ENCODE data around the gene GFPT2. TPM values are rescaled to one million over a fixed set of nuclear protein-coding genes. Genes with fewer than 3 reads are reported as not detected.

GFPT2 gene
- total RNA-seq, 2 donors from 2014 or later = 0.62 to 3.2 TPM

DNA sequence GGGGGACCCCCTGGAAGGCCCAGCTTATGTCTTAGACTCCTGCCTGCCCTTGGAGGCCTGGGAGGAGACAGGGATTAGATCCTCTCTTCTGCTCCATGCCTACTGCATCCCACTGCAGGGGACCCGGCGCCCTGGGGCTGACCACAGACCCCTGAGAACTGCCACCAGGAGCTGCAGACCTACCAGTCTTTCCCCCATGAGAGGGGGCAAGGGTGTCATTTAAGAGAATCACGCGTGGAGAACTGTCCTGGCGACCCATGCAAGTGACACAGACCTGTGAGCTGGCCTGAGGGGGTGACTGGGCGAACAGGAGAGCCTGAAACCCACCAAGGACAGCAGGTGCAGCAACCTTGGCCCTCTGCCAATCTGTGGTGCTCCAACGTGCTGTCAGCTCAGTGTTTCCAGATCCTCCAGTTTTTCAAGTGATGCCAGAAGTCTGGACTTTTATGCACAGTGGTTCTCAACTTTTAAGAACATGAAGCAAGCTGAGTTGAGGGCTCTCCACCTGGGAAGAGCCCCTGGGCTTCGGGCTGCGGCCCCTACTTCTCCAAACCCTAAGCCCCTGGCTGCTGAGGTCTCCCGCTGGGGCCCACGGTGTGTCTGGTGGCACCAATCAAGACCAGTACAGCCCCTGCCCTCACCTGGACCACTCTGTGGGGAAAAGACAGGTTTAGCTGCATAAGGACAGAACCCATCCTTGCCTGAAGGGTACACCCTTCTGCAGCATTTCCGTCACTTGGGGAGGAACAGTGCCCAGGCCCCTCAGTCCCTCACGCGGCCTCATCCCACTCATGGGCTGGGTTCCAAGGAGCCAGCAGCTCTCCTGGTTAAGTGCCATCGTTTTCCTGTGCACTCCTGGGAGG lies 18.2 kb downstream of the GFPT2 start:
- no peaks in the 10 kb centered on the region for H3K4me1 ChIP-seq
- no peaks in the 10 kb centered on the region for H3K36me3 ChIP-seq
- intact Hi-C loops (cut with DNase I) = no loop called here
- no peak overlapping the region for H3K4me3 ChIP-seq
- H3K27me3 ChIP-seq = no peaks in the 10 kb centered on the region
- no peak overlapping the region for H3K9ac ChIP-seq (ENCODE audit: low read depth in 2 of 2, low read length in 2 of 2)
- no peak for DNase-seq
- H3K27ac ChIP-seq = no peak overlapping the region
- H3K9me3 ChIP-seq = no peaks in the 10 kb centered on the region
- TF ChIP-seq, protein P1, sequence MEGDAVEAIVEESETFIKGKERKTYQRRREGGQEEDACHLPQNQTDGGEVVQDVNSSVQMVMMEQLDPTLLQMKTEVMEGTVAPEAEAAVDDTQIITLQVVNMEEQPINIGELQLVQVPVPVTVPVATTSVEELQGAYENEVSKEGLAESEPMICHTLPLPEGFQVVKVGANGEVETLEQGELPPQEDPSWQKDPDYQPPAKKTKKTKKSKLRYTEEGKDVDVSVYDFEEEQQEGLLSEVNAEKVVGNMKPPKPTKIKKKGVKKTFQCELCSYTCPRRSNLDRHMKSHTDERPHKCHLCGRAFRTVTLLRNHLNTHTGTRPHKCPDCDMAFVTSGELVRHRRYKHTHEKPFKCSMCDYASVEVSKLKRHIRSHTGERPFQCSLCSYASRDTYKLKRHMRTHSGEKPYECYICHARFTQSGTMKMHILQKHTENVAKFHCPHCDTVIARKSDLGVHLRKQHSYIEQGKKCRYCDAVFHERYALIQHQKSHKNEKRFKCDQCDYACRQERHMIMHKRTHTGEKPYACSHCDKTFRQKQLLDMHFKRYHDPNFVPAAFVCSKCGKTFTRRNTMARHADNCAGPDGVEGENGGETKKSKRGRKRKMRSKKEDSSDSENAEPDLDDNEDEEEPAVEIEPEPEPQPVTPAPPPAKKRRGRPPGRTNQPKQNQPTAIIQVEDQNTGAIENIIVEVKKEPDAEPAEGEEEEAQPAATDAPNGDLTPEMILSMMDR (IDR thresholded peaks at IDR 0.05) = no peak

DNA sequence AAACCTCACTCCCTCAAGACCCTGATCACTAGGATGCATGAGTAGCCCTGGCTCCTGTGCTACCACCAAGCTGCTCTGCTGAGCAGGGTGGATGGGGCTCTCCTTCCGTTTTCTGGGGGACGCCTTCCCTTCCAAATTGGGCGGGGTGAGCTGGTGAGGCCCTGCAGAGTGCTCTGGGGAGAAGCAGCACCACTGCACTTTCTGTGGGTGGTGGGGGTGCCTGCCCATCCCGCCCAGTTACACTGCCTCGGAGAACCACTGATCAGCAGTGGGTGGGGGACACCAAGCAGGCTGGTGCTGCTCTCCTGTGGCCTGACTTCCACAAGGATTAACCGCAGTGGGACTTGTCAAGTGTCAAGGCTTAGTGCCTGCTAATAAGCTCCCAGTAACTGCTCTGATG lies 19.0 kb downstream of the GFPT2 start:
- no peaks in the 10 kb centered on the region for H3K36me3 ChIP-seq
- H3K27ac ChIP-seq = no peak overlapping the region
- DNase-seq = no peak
- intact Hi-C loops (cut with DNase I) = no loop called here
- TF ChIP-seq, protein P1 (IDR thresholded peaks at IDR 0.05) = no peak
- H3K4me1 ChIP-seq = no peaks in the 10 kb centered on the region
- H3K9ac ChIP-seq (ENCODE audit: low read depth in 2 of 2, low read length in 2 of 2) = no peak overlapping the region
- no peaks in the 10 kb centered on the region for H3K9me3 ChIP-seq
- H3K27me3 ChIP-seq = no peaks in the 10 kb centered on the region
- no peak overlapping the region for H3K4me3 ChIP-seq

DNA sequence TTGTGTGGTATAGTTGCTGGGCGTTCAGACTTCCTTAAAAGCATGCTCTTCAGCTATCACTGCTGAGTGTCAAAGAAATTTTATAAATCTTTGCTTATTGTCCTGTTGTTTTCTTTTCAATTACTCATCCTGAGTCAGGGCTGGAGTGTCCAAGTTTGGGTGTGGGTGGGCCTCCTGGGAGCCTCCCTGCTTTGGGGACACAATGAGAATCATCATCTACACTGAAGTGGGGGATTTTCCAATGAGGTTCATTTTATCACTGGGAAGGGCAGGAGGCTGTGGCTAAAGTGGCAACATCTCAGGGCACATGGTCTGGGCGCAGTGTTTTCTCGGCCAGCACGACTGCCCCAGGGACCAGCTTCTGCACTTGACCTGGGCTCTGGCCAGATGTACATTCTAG lies 19.5 kb downstream of the GFPT2 start:
- Histone ChIP-seq H3K4me3 (no peak overlapping the region), H3K9me3 (no peaks in the 10 kb centered on the region), H3K27me3 (no peaks in the 10 kb centered on the region), H3K36me3 (no peaks in the 10 kb centered on the region), H3K4me1 (no peaks in the 10 kb centered on the region), H3K9ac (ENCODE audit: low read depth in 2 of 2, low read length in 2 of 2) (no peak overlapping the region), H3K27ac (no peak overlapping the region)
- DNase-seq = no peak
- TF ChIP-seq, protein P1 (IDR thresholded peaks at IDR 0.05) = no peak
- intact Hi-C loops (cut with DNase I) = no loop called here

DNA sequence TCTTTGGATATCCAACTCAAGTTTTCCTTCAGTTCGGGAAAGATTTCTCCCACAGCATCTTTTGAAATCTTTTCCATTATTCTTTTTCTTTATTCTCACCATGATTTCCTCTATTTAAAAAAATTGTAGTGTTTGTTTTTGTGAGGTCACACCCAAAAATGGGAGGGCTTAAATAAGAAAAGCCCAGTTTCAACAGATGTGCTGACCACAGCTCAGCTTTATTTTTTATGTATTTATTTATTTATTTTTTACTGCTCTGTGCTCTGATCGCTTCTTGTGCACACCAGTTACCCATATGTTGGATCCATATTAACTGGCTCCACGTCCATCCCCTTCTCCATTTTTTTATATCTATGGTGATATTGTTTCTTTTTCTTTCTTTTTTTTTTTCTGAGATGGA lies 20.3 kb downstream of the GFPT2 start:
- no peak overlapping the region for H3K27ac ChIP-seq

DNA sequence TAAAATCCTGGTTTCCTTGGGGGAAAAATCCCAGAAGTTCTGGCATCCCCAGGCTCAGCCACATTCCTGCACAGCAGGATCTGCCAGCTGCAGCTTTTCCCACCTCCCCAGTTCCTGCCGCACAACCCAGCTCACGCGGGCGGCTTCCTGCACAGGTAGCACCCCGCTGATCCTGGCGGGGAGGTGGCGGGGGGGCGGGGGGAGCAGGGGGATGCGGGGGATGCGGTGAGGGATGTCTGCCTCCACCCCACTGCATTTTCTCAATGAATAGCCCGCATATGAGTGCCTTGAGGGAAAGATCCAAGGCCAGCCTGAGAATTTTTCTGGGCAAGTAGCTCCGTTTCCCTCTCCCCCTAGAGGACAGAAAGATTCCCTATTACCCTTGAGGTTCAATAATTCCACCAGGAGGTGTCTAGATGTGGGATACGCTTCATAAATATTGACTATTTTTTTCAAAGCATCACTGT lies 21.1 kb downstream of the GFPT2 start:
- Histone ChIP-seq H3K4me1 (no peaks in the 10 kb centered on the region), H3K27me3 (no peaks in the 10 kb centered on the region), H3K9ac (ENCODE audit: low read depth in 2 of 2, low read length in 2 of 2) (no peak overlapping the region), H3K9me3 (no peaks in the 10 kb centered on the region), H3K4me3 (no peak overlapping the region), H3K36me3 (no peaks in the 10 kb centered on the region), H3K27ac (no peak overlapping the region)
- TF ChIP-seq, protein P1 (IDR thresholded peaks at IDR 0.05) = no peak
- intact Hi-C loops (cut with DNase I) = no loop called here
- DNase-seq = no peak

More for the DNA sequence above, 20.3 kb downstream of the GFPT2 start:
- no peak for DNase-seq
- intact Hi-C loops (cut with DNase I) = no loop called here
- H3K9me3 ChIP-seq = no peaks in the 10 kb centered on the region
- no peaks in the 10 kb centered on the region for H3K4me1 ChIP-seq
- no peak overlapping the region for H3K4me3 ChIP-seq
- no peaks in the 10 kb centered on the region for H3K36me3 ChIP-seq
- TF ChIP-seq, protein P1 (IDR thresholded peaks at IDR 0.05) = no peak
- no peak overlapping the region for H3K9ac ChIP-seq (ENCODE audit: low read depth in 2 of 2, low read length in 2 of 2)
- no peaks in the 10 kb centered on the region for H3K27me3 ChIP-seq

All from colonic mucosa (tissue), 4 donors.